ENCODE data around the gene ENC1. TPM values are rescaled to one million over a fixed set of nuclear protein-coding genes. Genes with fewer than 3 reads are reported as not detected.

Gene ENC1
- total and polyA plus RNA-seq, 2 donors from 2014 or later = 5.3 to 7.5 TPM

DNA sequence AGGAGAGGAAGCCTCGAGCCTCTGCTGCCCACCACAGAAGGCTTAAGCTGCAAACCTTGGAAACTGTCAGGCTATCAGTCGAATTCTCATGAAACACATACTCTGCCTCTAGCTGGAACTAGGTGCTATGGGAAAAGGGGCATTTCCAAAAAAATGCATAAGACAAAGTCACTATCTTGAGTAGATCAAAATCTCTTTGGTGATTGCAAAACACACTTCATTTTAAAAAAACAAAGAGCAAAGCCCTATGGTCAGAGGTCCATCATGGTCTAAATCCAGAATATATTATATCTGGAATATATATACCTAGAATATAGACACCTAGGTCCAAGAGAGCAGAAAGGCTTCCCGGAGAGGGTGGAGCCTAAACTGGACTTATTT lies 59.8 kb downstream of the ENC1 start:
- no peak for DNase-seq
- TF ChIP-seq, protein P1, sequence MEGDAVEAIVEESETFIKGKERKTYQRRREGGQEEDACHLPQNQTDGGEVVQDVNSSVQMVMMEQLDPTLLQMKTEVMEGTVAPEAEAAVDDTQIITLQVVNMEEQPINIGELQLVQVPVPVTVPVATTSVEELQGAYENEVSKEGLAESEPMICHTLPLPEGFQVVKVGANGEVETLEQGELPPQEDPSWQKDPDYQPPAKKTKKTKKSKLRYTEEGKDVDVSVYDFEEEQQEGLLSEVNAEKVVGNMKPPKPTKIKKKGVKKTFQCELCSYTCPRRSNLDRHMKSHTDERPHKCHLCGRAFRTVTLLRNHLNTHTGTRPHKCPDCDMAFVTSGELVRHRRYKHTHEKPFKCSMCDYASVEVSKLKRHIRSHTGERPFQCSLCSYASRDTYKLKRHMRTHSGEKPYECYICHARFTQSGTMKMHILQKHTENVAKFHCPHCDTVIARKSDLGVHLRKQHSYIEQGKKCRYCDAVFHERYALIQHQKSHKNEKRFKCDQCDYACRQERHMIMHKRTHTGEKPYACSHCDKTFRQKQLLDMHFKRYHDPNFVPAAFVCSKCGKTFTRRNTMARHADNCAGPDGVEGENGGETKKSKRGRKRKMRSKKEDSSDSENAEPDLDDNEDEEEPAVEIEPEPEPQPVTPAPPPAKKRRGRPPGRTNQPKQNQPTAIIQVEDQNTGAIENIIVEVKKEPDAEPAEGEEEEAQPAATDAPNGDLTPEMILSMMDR (IDR thresholded peaks at IDR 0.05; ENCODE audit: borderline replicate concordance, extremely low read depth, insufficient read depth) = no peak
- no peak for FAIRE-seq
- peaks cover 4 to 10% (median 4%) of the 10 kb centered on the region in 3 donors for H3K4me1 ChIP-seq (ENCODE audit: control insufficient read depth in 2 of 3, insufficient read depth in 2 of 3, low read depth in 1 of 3, low read length in 3 of 3)
- H3K9ac ChIP-seq (ENCODE audit: low read length in 3 of 3) = no peak overlapping the region
- H3K27me3 ChIP-seq (ENCODE audit: control insufficient read depth, insufficient read depth, low read length) = no peaks in the 10 kb centered on the region
- no peak overlapping the region for H3K4me3 ChIP-seq (ENCODE audit: low read length in 3 of 3)
- no peaks in the 10 kb centered on the region for H3K36me3 ChIP-seq (ENCODE audit: control insufficient read depth in 2 of 3, insufficient read depth in 3 of 3, low read length in 3 of 3)
- no peak overlapping the region for H3K27ac ChIP-seq (ENCODE audit: low read depth in 2 of 2, low read length in 2 of 2)
- intact Hi-C loops (cut with DNase I) = loop anchor here (10.0 kb wide), 1 partner anchor 54 kb away; no protein-coding TSS in a partner anchor
- no peaks in the 10 kb centered on the region for H3K9me3 ChIP-seq (ENCODE audit: control insufficient read depth in 2 of 3, insufficient read depth in 1 of 3, low read length in 3 of 3)

DNA sequence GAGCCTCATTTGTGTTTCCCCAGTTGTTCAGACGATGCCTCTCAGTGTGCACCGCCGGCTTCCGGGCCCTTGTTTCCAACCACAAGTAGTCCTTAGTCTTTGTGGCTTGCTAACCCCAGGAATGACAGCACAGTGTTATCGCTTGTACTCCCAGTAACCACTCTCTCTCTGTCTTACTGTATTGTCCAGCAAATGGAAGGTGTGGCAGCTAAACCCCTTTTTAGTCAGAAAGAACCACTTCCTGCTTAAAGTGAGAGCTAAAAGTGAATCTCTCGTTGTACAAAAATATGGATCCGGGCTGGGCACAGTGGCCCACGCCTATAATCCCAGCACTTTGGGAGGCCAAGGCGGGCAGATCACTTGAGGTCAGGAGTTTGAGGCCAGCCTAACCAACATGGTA lies 61.3 kb downstream of the ENC1 start:
- Histone ChIP-seq H3K27ac (ENCODE audit: low read depth in 2 of 2, low read length in 2 of 2) (no peak overlapping the region), H3K9me3 (ENCODE audit: control insufficient read depth in 2 of 3, insufficient read depth in 1 of 3, low read length in 3 of 3) (no peaks in the 10 kb centered on the region), H3K27me3 (ENCODE audit: control insufficient read depth, insufficient read depth, low read length) (no peaks in the 10 kb centered on the region), H3K9ac (ENCODE audit: low read length in 3 of 3) (no peak overlapping the region), H3K36me3 (ENCODE audit: control insufficient read depth in 2 of 3, insufficient read depth in 3 of 3, low read length in 3 of 3) (no peaks in the 10 kb centered on the region), H3K4me1 (ENCODE audit: control insufficient read depth in 2 of 3, insufficient read depth in 2 of 3, low read depth in 1 of 3, low read length in 3 of 3) (peaks cover 4 to 10% (median 4%) of the 10 kb centered on the region in 3 donors), H3K4me3 (ENCODE audit: low read length in 3 of 3) (no peak overlapping the region)
- TF ChIP-seq, protein P1 (IDR thresholded peaks at IDR 0.05; ENCODE audit: borderline replicate concordance, extremely low read depth, insufficient read depth) = no peak
- DNase-seq (no peak), FAIRE-seq (no peak)
- intact Hi-C loops (cut with DNase I) = no loop called here

DNA sequence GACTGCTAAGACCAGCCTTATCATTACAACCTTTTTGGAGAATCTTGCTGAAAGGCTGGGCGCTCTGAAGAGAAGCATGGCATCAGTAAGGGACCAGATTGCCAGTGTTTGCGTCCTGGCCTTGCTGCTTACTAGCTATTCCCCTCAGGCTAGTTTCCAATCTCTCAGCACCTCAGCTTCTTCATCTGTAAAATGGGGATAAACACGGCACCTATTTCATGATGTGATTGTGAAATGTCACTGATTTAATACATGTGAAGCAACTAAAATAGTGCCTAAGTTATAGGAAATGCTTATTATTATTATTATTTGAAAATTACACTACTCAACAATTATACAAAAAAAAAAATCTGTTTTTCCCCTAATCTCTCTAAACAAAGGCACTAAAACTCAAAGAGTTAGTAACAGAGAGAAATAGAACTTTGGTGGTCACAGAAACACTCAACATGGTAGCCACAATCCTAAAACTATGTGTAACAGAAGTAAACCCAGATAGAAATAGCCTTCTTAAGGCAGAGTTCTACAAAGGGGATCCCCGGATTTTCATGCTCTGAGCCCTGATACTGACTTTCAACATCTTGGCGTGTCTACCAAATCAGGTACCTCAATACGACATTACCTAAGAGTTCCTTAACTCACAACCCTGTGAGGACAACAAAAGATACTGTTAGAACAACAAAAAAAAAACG lies 62.0 kb downstream of the ENC1 start:
- TF ChIP-seq, protein P1 (IDR thresholded peaks at IDR 0.05; ENCODE audit: borderline replicate concordance, extremely low read depth, insufficient read depth) = no peak
- DNase-seq = no peak
- intact Hi-C loops (cut with DNase I) = no loop called here

More for the DNA sequence above, 62.0 kb downstream of the ENC1 start:
- no peak for FAIRE-seq
- no peak overlapping the region for H3K27ac ChIP-seq (ENCODE audit: low read depth in 2 of 2, low read length in 2 of 2)
- H3K36me3 ChIP-seq (ENCODE audit: control insufficient read depth in 2 of 3, insufficient read depth in 3 of 3, low read length in 3 of 3) = no peaks in the 10 kb centered on the region
- H3K4me1 ChIP-seq (ENCODE audit: control insufficient read depth in 2 of 3, insufficient read depth in 2 of 3, low read depth in 1 of 3, low read length in 3 of 3) = peaks cover 4 to 10% (median 4%) of the 10 kb centered on the region in 3 donors
- no peak overlapping the region for H3K4me3 ChIP-seq (ENCODE audit: low read length in 3 of 3)
- no peaks in the 10 kb centered on the region for H3K9me3 ChIP-seq (ENCODE audit: control insufficient read depth in 2 of 3, insufficient read depth in 1 of 3, low read length in 3 of 3)
- no peak overlapping the region for H3K9ac ChIP-seq (ENCODE audit: low read length in 3 of 3)
- H3K27me3 ChIP-seq (ENCODE audit: control insufficient read depth, insufficient read depth, low read length) = no peaks in the 10 kb centered on the region

Other genes with a start within 250 kb of the ENC1 start
- 113 TPM for gene HEXB, start 44.5 kb upstream of the ENC1 start, total RNA-seq
- 184 TPM for gene HEXB, start 44.5 kb upstream of the ENC1 start, polyA plus RNA-seq (ENCODE audit: insufficient read depth, low read depth, low replicate concordance)
- gene GFM2, start 126.4 kb upstream of the ENC1 start, total RNA-seq = 18.9 TPM
- 28.0 TPM for gene GFM2, start 126.4 kb upstream of the ENC1 start, polyA plus RNA-seq (ENCODE audit: insufficient read depth, low read depth, low replicate concordance)
- 46.8 TPM for gene NSA2, start 126.5 kb upstream of the ENC1 start, total RNA-seq
- gene NSA2, start 126.5 kb upstream of the ENC1 start, polyA plus RNA-seq (ENCODE audit: insufficient read depth, low read depth, low replicate concordance) = 78.3 TPM
- 8.6 TPM for gene FAM169A, start 225.7 kb upstream of the ENC1 start, total RNA-seq
- 3.5 TPM for gene FAM169A, start 225.7 kb upstream of the ENC1 start, polyA plus RNA-seq (ENCODE audit: insufficient read depth, low read depth, low replicate concordance)